Liver (tissue), 9 donors: ENCODE data around the gene PUS1. TPM values are rescaled to one million over a fixed set of nuclear protein-coding genes. Genes with fewer than 3 reads are reported as not detected.

ENCODE experiments used
- DNase-seq: peaks from one replicate; pipeline ENCODE4 v3.0.0-alpha.2; 2017; ENCODE audit warnings: low spot score
- H3K27ac ChIP-seq, 2 donors: one replicate each; pipeline ENCODE4 v1.7.0; 2013; ENCODE audit warnings: inconsistent platforms in 2 of 2, low read length in 2 of 2, control low read depth in 1 of 2, low read depth in 1 of 2, mild to moderate bottlenecking in 1 of 2
- H3K27me3 ChIP-seq, 4 donors: one replicate each; pipeline versions ENCODE4 v1.6.1 to v1.7.0; 2013; ENCODE audit warnings: low read length in 3 of 4, inconsistent platforms in 1 of 4, mild to moderate bottlenecking in 1 of 4, moderate library complexity in 1 of 4; ENCODE audit not compliant: control insufficient read depth in 4 of 4, insufficient read depth in 4 of 4
- H3K36me3 ChIP-seq, 4 donors: one replicate each; pipeline versions ENCODE4 v1.6.1 to v1.7.0; 2013; ENCODE audit warnings: low read length in 3 of 4, mild to moderate bottlenecking in 3 of 4, low read depth in 1 of 4, moderate library complexity in 1 of 4; ENCODE audit not compliant: control insufficient read depth in 4 of 4, insufficient read depth in 3 of 4
- H3K4me1 ChIP-seq, 4 donors: one replicate each; pipeline versions ENCODE4 v1.6.1 to v1.7.0; 2013; ENCODE audit warnings: low read length in 3 of 4, mild to moderate bottlenecking in 3 of 4, moderate library complexity in 1 of 4; ENCODE audit not compliant: control insufficient read depth in 4 of 4, insufficient read depth in 4 of 4
- H3K4me3 ChIP-seq, 3 donors: one replicate each; pipeline versions ENCODE4 v1.6.1 to v1.7.0; 2013; ENCODE audit warnings: low read length in 3 of 3, control low read depth in 1 of 3, low read depth in 1 of 3, mild to moderate bottlenecking in 1 of 3
- H3K9ac ChIP-seq, 2 donors: one replicate each; pipeline ENCODE4 v1.7.0; 2013; ENCODE audit warnings: low read length in 2 of 2, mild to moderate bottlenecking in 2 of 2, moderate library complexity in 2 of 2, control low read depth in 1 of 2, low read depth in 1 of 2
- H3K9me3 ChIP-seq, 4 donors: one replicate each; pipeline versions ENCODE4 v1.6.1 to v1.7.0; 2013; ENCODE audit warnings: low read length in 3 of 4; ENCODE audit not compliant: control insufficient read depth in 4 of 4
- ATF3 ChIP-seq: IDR thresholded peaks from 2 replicates; pipeline ENCODE4 v1.6.1; 2016; ENCODE audit warnings: antibody characterized with exemption
- EGR1 ChIP-seq, 2 donors: IDR thresholded peaks; 2 replicates each; pipeline ENCODE4 v1.6.1; 2016 to 2018; ENCODE audit warnings: antibody characterized with exemption in 2 of 2, low read depth in 2 of 2
- FOXA1 ChIP-seq: IDR thresholded peaks from 2 replicates; pipeline ENCODE4 v1.6.1; 2016; ENCODE audit warnings: antibody characterized with exemption
- FOXA2 ChIP-seq: IDR thresholded peaks from 2 replicates; pipeline ENCODE4 v1.6.1; 2016; ENCODE audit warnings: antibody characterized with exemption
- GABPA ChIP-seq, 2 donors: IDR thresholded peaks in 1 of 2; conservative IDR thresholded peaks in 1 of 2; 2 replicates each; pipeline ENCODE4 v1.6.1; 2016; ENCODE audit warnings: antibody characterized with exemption in 2 of 2, mild to moderate bottlenecking in 1 of 2, moderate library complexity in 1 of 2
- HNF4A ChIP-seq, 2 donors: conservative IDR thresholded peaks; 2 replicates each; pipeline ENCODE4 v1.6.1; 2016; ENCODE audit warnings: antibody characterized with exemption in 2 of 2, mild to moderate bottlenecking in 2 of 2
- HNF4G ChIP-seq: IDR thresholded peaks from 2 replicates; pipeline ENCODE4 v1.6.1; 2016; ENCODE audit warnings: antibody characterized with exemption
- JUND ChIP-seq, 2 donors: IDR thresholded peaks; 2 replicates each; pipeline ENCODE4 v1.6.1; 2016; ENCODE audit warnings: antibody characterized with exemption in 2 of 2
- NR2F2 ChIP-seq: IDR thresholded peaks from 2 replicates; pipeline ENCODE4 v1.6.1; 2016; ENCODE audit warnings: antibody characterized with exemption
- RAD21 ChIP-seq, 2 donors: IDR thresholded peaks; 2 replicates each; pipeline ENCODE4 v1.6.1; 2016; ENCODE audit warnings: antibody characterized with exemption in 2 of 2, mild to moderate bottlenecking in 2 of 2
- REST ChIP-seq: IDR thresholded peaks from 2 replicates; pipeline ENCODE4 v1.6.1; 2016; ENCODE audit warnings: antibody characterized with exemption, mild to moderate bottlenecking
- RXRA ChIP-seq, 2 donors: IDR thresholded peaks; 2 replicates each; pipeline ENCODE4 v1.6.1; 2017 to 2018; ENCODE audit warnings: antibody characterized with exemption in 2 of 2, mild to moderate bottlenecking in 1 of 2
- SP1 ChIP-seq: IDR thresholded peaks from 2 replicates; pipeline ENCODE4 v1.6.1; 2018; ENCODE audit warnings: antibody characterized with exemption, mild to moderate bottlenecking
- TAF1 ChIP-seq: conservative IDR thresholded peaks from 2 replicates; pipeline ENCODE4 v1.6.1; 2016; ENCODE audit warnings: antibody characterized with exemption, mild to moderate bottlenecking
- YY1 ChIP-seq: IDR thresholded peaks from 2 replicates; pipeline ENCODE4 v1.6.1; 2016; ENCODE audit warnings: antibody characterized with exemption, mild to moderate bottlenecking
- ZBTB33 ChIP-seq: IDR thresholded peaks from 2 replicates; pipeline ENCODE4 v1.6.1; 2016; ENCODE audit warnings: antibody characterized with exemption
- WGBS: extraction: QIAGEN DNeasy Blood & Tissue Kit; methylation state at CpG from one replicate; pipeline ENCODE4 v1.1.7; 2013; 5-methylcytosine and 5-hydroxymethylcytosine counted together
- polyA plus RNA-seq, 2 donors: library from polyadenylated mRNA; stranded (reverse) in 1 of 2; unstranded in 1 of 2; fragments of 200-250 nt in 1 of 2; fragments of >200 nt in 1 of 2; fragmentation: Nextera tagmentation in 1 of 2; extraction: Ambion mirVana in 1 of 2; gene quantifications; one replicate each; pipeline versions ENCODE4 v1.2.1 to v1.2.3, GENCODE V29; 2013 to 2015
- total RNA-seq, 2 donors: library from RNA; depleted of rRNA; stranded (reverse); fragments of >200 nt; gene quantifications; one replicate each; pipeline ENCODE4 v1.2.3, GENCODE V29; 2014
- TF ChIP-seq, protein P1 (sequence below): fragments of 150-350 bp; IDR thresholded peaks from 2 replicates; pipeline ENCODE4 v1.5.1; 2017; ENCODE audit warnings: improper control_type of control experiment, low read depth, low read length; ENCODE audit not compliant: missing input control
- donor health status: healthy.
- donor health status: healthy.
- donor health status: healthy.
- donor health status: healthy.
- donor health status: healthy.

The PUS1 gene
- total and polyA plus RNA-seq, 4 donors, result 6.1 to 24.4 (median 10.7) TPM

DNA sequence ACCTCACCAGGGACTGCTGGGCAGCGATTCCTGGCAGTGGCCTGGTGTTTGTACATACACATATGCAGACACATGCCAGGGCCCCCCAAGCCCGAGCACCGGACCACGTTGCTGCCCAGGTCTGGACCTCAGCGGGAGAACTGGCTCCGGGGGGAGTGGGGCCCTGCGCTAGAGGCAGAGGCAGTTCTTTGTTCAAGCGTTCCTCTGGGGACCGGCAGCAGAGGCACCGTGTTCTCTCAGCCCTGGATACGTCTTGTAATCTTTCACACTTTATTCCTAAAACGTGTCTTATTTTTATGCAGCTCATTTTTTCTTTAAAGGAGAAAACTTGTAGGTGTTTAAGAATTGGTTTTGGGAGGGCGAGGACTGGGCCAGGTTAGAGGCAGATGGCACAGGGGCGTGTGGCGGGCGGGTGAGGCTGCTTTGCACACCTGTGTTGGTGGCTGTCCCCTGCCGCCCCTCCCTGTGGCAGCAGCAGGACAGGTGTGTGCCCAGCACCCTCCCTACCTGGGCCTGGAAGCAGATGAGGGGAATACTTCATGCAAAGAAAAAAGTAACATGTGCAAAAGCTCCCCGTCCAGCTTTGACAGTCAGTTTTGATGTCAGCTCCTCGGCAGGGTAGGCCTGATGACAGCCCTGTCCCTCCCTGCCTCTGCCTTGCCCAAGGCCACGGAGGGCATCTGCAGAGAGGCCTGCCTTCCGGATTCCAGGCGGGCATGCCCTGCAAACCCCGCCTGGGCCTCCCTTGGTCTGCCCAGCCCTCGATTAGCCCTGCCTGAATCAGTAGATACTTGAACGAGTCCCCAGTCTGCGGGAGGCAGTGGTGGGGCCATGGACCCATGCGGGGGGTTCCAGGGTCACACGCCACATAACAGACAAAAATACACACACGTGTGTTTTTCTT lies 7.0 kb upstream of the PUS1 start (continued):
- TF ChIP-seq, protein P1, sequence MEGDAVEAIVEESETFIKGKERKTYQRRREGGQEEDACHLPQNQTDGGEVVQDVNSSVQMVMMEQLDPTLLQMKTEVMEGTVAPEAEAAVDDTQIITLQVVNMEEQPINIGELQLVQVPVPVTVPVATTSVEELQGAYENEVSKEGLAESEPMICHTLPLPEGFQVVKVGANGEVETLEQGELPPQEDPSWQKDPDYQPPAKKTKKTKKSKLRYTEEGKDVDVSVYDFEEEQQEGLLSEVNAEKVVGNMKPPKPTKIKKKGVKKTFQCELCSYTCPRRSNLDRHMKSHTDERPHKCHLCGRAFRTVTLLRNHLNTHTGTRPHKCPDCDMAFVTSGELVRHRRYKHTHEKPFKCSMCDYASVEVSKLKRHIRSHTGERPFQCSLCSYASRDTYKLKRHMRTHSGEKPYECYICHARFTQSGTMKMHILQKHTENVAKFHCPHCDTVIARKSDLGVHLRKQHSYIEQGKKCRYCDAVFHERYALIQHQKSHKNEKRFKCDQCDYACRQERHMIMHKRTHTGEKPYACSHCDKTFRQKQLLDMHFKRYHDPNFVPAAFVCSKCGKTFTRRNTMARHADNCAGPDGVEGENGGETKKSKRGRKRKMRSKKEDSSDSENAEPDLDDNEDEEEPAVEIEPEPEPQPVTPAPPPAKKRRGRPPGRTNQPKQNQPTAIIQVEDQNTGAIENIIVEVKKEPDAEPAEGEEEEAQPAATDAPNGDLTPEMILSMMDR, result no peak
- no peak for TF ChIP-seq YY1

DNA sequence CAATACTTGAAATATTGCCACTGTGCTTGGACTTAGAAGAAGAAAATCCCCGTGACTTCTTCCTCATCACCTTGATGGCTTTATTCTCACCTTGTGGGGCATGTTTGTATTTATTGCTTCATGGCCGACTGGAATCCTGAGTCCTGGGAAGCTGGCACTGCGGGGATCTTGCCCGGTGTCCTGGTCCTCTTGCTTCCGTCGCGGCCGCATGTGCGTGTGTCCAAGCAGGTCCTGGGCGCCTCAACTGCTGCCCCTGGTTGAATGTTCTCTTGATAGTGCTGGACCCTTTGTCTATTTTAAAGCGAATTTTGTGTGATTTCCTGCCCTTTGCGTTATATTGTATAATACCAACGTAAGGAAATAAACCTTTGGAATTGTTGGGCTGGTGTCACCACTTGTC lies 6.3 kb upstream of the PUS1 start:
- WGBS, result 90% methylated on average over 13 of the region's 13 CpGs
- Histone ChIP-seq H3K4me1 (peaks cover 0 to 2% (median under 1%) of the 10 kb centered on the region in 4 donors), H3K9ac (no peak overlapping the region), H3K4me3 (no peak overlapping the region), H3K27ac (no peak overlapping the region), H3K36me3 (peaks cover 16 to 43% (median 21%) of the 10 kb centered on the region in 4 donors), H3K27me3 (no peaks in the 10 kb centered on the region), H3K9me3 (no peaks in the 10 kb centered on the region)
- no peak for TF ChIP-seq GABPA (IDR thresholded peaks at IDR 0.05 in 1 of 2, conservative IDR thresholded peaks at IDR 0.05 in 1 of 2)
- no peak for DNase-seq

GRCh38 chr12:131923260-131923659 lies 5.8 kb upstream of the PUS1 start:
- WGBS, result 92% methylated on average over 11 of the region's 11 CpGs
- no peak overlapping the region for H3K4me3 ChIP-seq
- TF ChIP-seq FOXA1, result no peak
- TF ChIP-seq JUND (IDR thresholded peaks at IDR 0.05), result no peak
- TF ChIP-seq EGR1 (IDR thresholded peaks at IDR 0.05; ENCODE audit: low read depth in 2 of 2), result no peak
- TF ChIP-seq ATF3, result no peak
- no peak for TF ChIP-seq GABPA (IDR thresholded peaks at IDR 0.05 in 1 of 2, conservative IDR thresholded peaks at IDR 0.05 in 1 of 2)
- TF ChIP-seq REST, result no peak
- no peak for TF ChIP-seq TAF1
- no peak for TF ChIP-seq RXRA (IDR thresholded peaks at IDR 0.05)
- TF ChIP-seq YY1, result no peak
- no peak for TF ChIP-seq RAD21 (IDR thresholded peaks at IDR 0.05)
- TF ChIP-seq ZBTB33, result no peak
- TF ChIP-seq FOXA2, result no peak
- no peak for TF ChIP-seq HNF4G
- TF ChIP-seq, protein P1, result no peak
- no peak for TF ChIP-seq SP1
- TF ChIP-seq HNF4A (conservative IDR thresholded peaks at IDR 0.05), result no peak
- no peak for TF ChIP-seq NR2F2
- H3K27ac ChIP-seq, result no peak overlapping the region
- H3K9me3 ChIP-seq, result no peaks in the 10 kb centered on the region
- H3K36me3 ChIP-seq, result peaks cover 15 to 38% (median 21%) of the 10 kb centered on the region in 4 donors
- peaks cover 0 to 2% (median under 1%) of the 10 kb centered on the region in 4 donors for H3K4me1 ChIP-seq
- no peak overlapping the region for H3K9ac ChIP-seq
- no peak for DNase-seq
- no peaks in the 10 kb centered on the region for H3K27me3 ChIP-seq
